CD14-positive monocyte (primary cell): ENCODE data around the gene TMEM53. TPM values are rescaled to one million over a fixed set of nuclear protein-coding genes. Genes with fewer than 3 reads are reported as not detected.

Experiments used
- DNase-seq, 3 donors: peaks; one replicate each; pipeline ENCODE4 v3.0.0-alpha.2; 2011 to 2022
- H2AFZ ChIP-seq: 2 replicates; pipeline ENCODE4 v1.6.0; 2012; ENCODE audit warnings: mild to moderate bottlenecking, low read depth, low read length, inconsistent platforms; ENCODE audit not compliant: insufficient read depth, poor library complexity, severe bottlenecking
- H3K27ac ChIP-seq, 2 donors: 1 replicate in 1 of 2; 2 replicates in 1 of 2; pipeline ENCODE4 v1.5.1; 2012 to 2013; ENCODE audit warnings: low read length in 2 of 2, control low read depth in 1 of 2, inconsistent platforms in 1 of 2, low read depth in 1 of 2, mild to moderate bottlenecking in 1 of 2
- H3K27me3 ChIP-seq, 2 donors: one replicate each; pipeline versions ENCODE4 v1.6.0 to v1.6.1; 2011 to 2013; ENCODE audit warnings: low read length in 2 of 2; ENCODE audit not compliant: control insufficient read depth in 2 of 2, insufficient read depth in 2 of 2
- H3K36me3 ChIP-seq, 2 donors: replicated peaks in 1 of 2; 1 replicate in 1 of 2; 2 replicates in 1 of 2; pipeline versions ENCODE4 v1.5.1 to v1.6.1; 2012 to 2013; ENCODE audit warnings: low read length in 2 of 2, control low read depth in 1 of 2, inconsistent platforms in 1 of 2, mild to moderate bottlenecking in 1 of 2; ENCODE audit not compliant: insufficient read depth in 2 of 2, control insufficient read depth in 1 of 2
- H3K4me1 ChIP-seq, 2 donors: 1 replicate in 1 of 2; 2 replicates in 1 of 2; pipeline versions ENCODE4 v1.5.1 to v1.6.1; 2012 to 2013; ENCODE audit warnings: low read length in 2 of 2, control low read depth in 1 of 2, inconsistent platforms in 1 of 2, mild to moderate bottlenecking in 1 of 2, moderate library complexity in 1 of 2; ENCODE audit not compliant: insufficient read depth in 2 of 2, control insufficient read depth in 1 of 2
- H3K4me2 ChIP-seq: replicated peaks from 2 replicates; pipeline ENCODE3; 2012; ENCODE audit warnings: low read length, moderate library complexity, mild to moderate bottlenecking; ENCODE audit not compliant: poor library complexity, severe bottlenecking; ENCODE audit errors: extremely low read depth
- H3K4me3 ChIP-seq, 3 experiments: fragments of 200-600 bp in 1 of 3; sonication (generic) in 1 of 3; replicated peaks in 1 of 3; 1 replicate in 2 of 3; 2 replicates in 1 of 3; pipeline ENCODE4 v1.5.1; 2011 to 2013; ENCODE audit warnings: low read length in 3 of 3, mild to moderate bottlenecking in 3 of 3, control low read depth in 2 of 3, low read depth in 2 of 3, inconsistent platforms in 1 of 3, moderate library complexity in 1 of 3
- H3K79me2 ChIP-seq: 2 replicates; pipeline ENCODE4 v1.6.0; 2012; ENCODE audit warnings: mild to moderate bottlenecking, control low read depth, inconsistent platforms, low read length, moderate library complexity; ENCODE audit not compliant: insufficient read depth
- H3K9ac ChIP-seq: 2 replicates; pipeline ENCODE4 v1.6.0; 2017; ENCODE audit warnings: low read length, mild to moderate bottlenecking; ENCODE audit not compliant: insufficient read depth, poor library complexity, severe bottlenecking
- H3K9me3 ChIP-seq, 2 donors: replicated peaks in 1 of 2; 1 replicate in 1 of 2; 2 replicates in 1 of 2; pipeline versions ENCODE4 v1.5.1 to v1.6.1; 2012 to 2013; ENCODE audit warnings: low read length in 2 of 2, control low read depth in 1 of 2; ENCODE audit not compliant: control insufficient read depth in 1 of 2, insufficient read depth in 1 of 2
- H4K20me1 ChIP-seq: 2 replicates; pipeline ENCODE4 v1.6.0; 2012; ENCODE audit warnings: mild to moderate bottlenecking, low read length, control low read depth, moderate library complexity; ENCODE audit not compliant: insufficient read depth
- H3K27ac Mint-ChIP-seq, 7 donors: one replicate each; pipeline ENCODE4 v1.8.0; 2020; ENCODE audit warnings: mild to moderate bottlenecking in 7 of 7, mixed read lengths in 7 of 7, moderate library complexity in 6 of 7, inconsistent platforms in 2 of 7
- H3K27me3 Mint-ChIP-seq, 3 donors: one replicate each; pipeline ENCODE4 v1.8.0; 2021 to 2022; ENCODE audit warnings: low read depth in 3 of 3, mild to moderate bottlenecking in 3 of 3, mixed read lengths in 3 of 3, moderate library complexity in 3 of 3, inconsistent platforms in 1 of 3
- H3K36me3 Mint-ChIP-seq, 2 donors: one replicate each; pipeline ENCODE4 v1.8.0; 2020; ENCODE audit warnings: mixed read lengths in 2 of 2, inconsistent platforms in 1 of 2, mild to moderate bottlenecking in 1 of 2
- H3K4me1 Mint-ChIP-seq: one replicate; pipeline ENCODE4 v1.8.0; 2020; ENCODE audit warnings: mild to moderate bottlenecking, mixed read lengths
- H3K4me3 Mint-ChIP-seq, 2 donors: one replicate each; pipeline ENCODE4 v1.8.0; 2020; ENCODE audit warnings: mild to moderate bottlenecking in 2 of 2, mixed read lengths in 2 of 2, moderate library complexity in 1 of 2
- H3K9me3 Mint-ChIP-seq, 7 donors: one replicate each; pipeline ENCODE4 v1.8.0; 2020 to 2022; ENCODE audit warnings: mixed read lengths in 7 of 7, mild to moderate bottlenecking in 6 of 7, moderate library complexity in 6 of 7, inconsistent platforms in 2 of 7
- CTCF ChIP-seq: fragments of 200-600 bp; IDR thresholded peaks from one replicate; pipeline ENCODE4 v1.8.0; 2022; ENCODE audit warnings: antibody characterized with exemption, mild to moderate bottlenecking
- WGBS: methylation state at CpG from one replicate; pipeline ENCODE4 v1.1.5; 2013; ENCODE audit warnings: missing lambda C conversion rate; ENCODE audit not compliant: insufficient coverage; 5-methylcytosine and 5-hydroxymethylcytosine counted together
- intact Hi-C, 2 donors: fragments of 100-400 bp; cut with micrococcal nuclease; formaldehyde crosslinking; loops; one replicate each; pipeline versions ENCODE4 v1.15.0 to v1.15.1; 2023
- polyA plus RNA-seq, 3 donors: library from polyadenylated mRNA; depleted of rRNA in 1 of 3; unstranded in 2 of 3; stranded (reverse) in 1 of 3; fragments of 300-500 nt in 2 of 3; fragments of >200 nt in 1 of 3; fragmentation: Illumina TruSeq in 2 of 3; gene quantifications; 1 replicate in 2 of 3; 2 replicates in 1 of 3; pipeline ENCODE4 v1.2.3, GENCODE V29; 2012 to 2021

The TMEM53 gene
- polyA plus RNA-seq, 3 donors, result 4.8 to 8.8 (median 8.6) TPM

- Mint-ChIP-seq H3K9me3 (peaks cover 0 to 2% (median 0%) of the 10 kb centered on the region in 7 donors), H3K4me1 (peaks cover 17% of the 10 kb centered on the region), H3K36me3 (no peaks in the 10 kb centered on the region), H3K27me3 (peaks cover 9 to 16% (median 15%) of the 10 kb centered on the region in 3 donors), H3K4me3 (no peak overlapping the region), H3K27ac (peak overlapping the region in 1 of 7 donors; percentile 7)
- H3K4me1 ChIP-seq, result peaks cover 8 to 13% of the 10 kb centered on the region in 2 donors
- H3K9me3 ChIP-seq, result no peaks in the 10 kb centered on the region
- no peak overlapping the region for H3K27ac ChIP-seq
- no peaks in the 10 kb centered on the region for H3K36me3 ChIP-seq
- intact Hi-C loops, result no loop called here
- 22% methylated on average over 5 of the region's 6 CpGs for WGBS
- no peak overlapping the region for H3K4me3 ChIP-seq
- H3K4me2 ChIP-seq, result no peak overlapping the region
- no peak overlapping the region for H3K9ac ChIP-seq
- DNase-seq, result no peak
- peaks cover 0 to 6% of the 10 kb centered on the region in 2 donors for H3K27me3 ChIP-seq
- H2AFZ ChIP-seq, result no peak overlapping the region
- H4K20me1 ChIP-seq, result no peaks in the 10 kb centered on the region
- TF ChIP-seq CTCF, result no peak
- H3K79me2 ChIP-seq, result no peaks in the 10 kb centered on the region
Measured at GRCh38 chr1:44713321-44713781, 39.1 kb upstream of the TMEM53 start.

- peak; percentile 80 for TF ChIP-seq CTCF
- H3K9me3 Mint-ChIP-seq, result peaks cover 0 to 2% (median 0%) of the 10 kb centered on the region in 7 donors
- peaks cover 6% of the 10 kb centered on the region for H3K4me1 Mint-ChIP-seq
- no peak overlapping the region for H3K27ac ChIP-seq
- WGBS, result 28% methylated on average over 6 of the region's 15 CpGs
- no peaks in the 10 kb centered on the region for H3K36me3 ChIP-seq
- H3K27me3 Mint-ChIP-seq, result peaks cover 14 to 31% (median 20%) of the 10 kb centered on the region in 3 donors
- H3K27me3 ChIP-seq, result peaks cover 0 to 14% of the 10 kb centered on the region in 2 donors
- H4K20me1 ChIP-seq, result no peaks in the 10 kb centered on the region
- no peaks in the 10 kb centered on the region for H3K36me3 Mint-ChIP-seq
- intact Hi-C loops, result loop anchor here in 1 of 2 donors (5.0 kb wide), 1 partner anchor 51 kb away; no protein-coding TSS in a partner anchor
- no peaks in the 10 kb centered on the region for H3K9me3 ChIP-seq
- H3K79me2 ChIP-seq, result no peaks in the 10 kb centered on the region
- peaks cover 5 to 8% of the 10 kb centered on the region in 2 donors for H3K4me1 ChIP-seq
- H3K4me3 Mint-ChIP-seq, result peak overlapping the region; percentile 61 to 89
- peak; percentile 43 to 73 (median 59) for DNase-seq
- peak overlapping the region in 2 of 7 donors; percentile 35 to 81 for H3K27ac Mint-ChIP-seq
- no peak overlapping the region for H3K9ac ChIP-seq
- H2AFZ ChIP-seq, result peak overlapping the region; percentile 50
- peak overlapping the region in 1 of 3 experiments; percentile 40 for H3K4me3 ChIP-seq
- peak overlapping the region; percentile 51 for H3K4me2 ChIP-seq
Measured at GRCh38 chr1:44707959-44708831, 33.9 kb upstream of the TMEM53 start.
